ENCODE results near the gene FLNB. TPM values are rescaled to one million over a fixed set of nuclear protein-coding genes. Genes with fewer than 3 reads are reported as not detected.

Gene FLNB
- total and polyA plus RNA-seq, 2 of the 13 experiments (the other 11 are each of a cell fraction or from before 2014, with no cell fraction given) = 106 to 130 TPM

- Histone ChIP-seq H3K27ac (ENCODE audit: extremely low read length, insufficient read depth, low read length) (peak overlapping the region; percentile 74), H3K27me3 (ENCODE audit: control insufficient read depth in 1 of 2, insufficient read depth in 2 of 2, low read length in 2 of 2) (no peaks in the 10 kb centered on the region; a peak in 1 of 5 replicates), H3K4me2 (ENCODE audit: low read depth, low read length) (peak overlapping the region; percentile 90), H3K4me1 (ENCODE audit: insufficient read depth, low read length) (peaks cover 68% of the 10 kb centered on the region), H3K79me2 (ENCODE audit: insufficient read depth, low read length) (peaks cover 66% of the 10 kb centered on the region), H3K4me3 (replicated peaks in 1 of 3; ENCODE audit: insufficient read depth in 1 of 3, low read depth in 2 of 3, low read length in 3 of 3) (peak overlapping the region; percentile 93 to 100 (median 99)), H3K36me3 (replicated peaks in 1 of 2; ENCODE audit: control insufficient read depth in 1 of 2, insufficient read depth in 2 of 2, low read length in 2 of 2) (peaks cover 5 to 9% of the 10 kb centered on the region in 2 experiments; a peak in 3 of 5 replicates), H2AFZ (ENCODE audit: low read length) (no peak overlapping the region), H3K9me3 (ENCODE audit: low read length) (no peaks in the 10 kb centered on the region), H4K20me1 (ENCODE audit: insufficient read depth, low read length) (peaks cover 55% of the 10 kb centered on the region), H3K9ac (ENCODE audit: insufficient read depth, low read depth, low read length) (peak overlapping the region; percentile 92)
- ATAC-seq (no peak), DNase-seq (ENCODE audit: low spot score) (no peak), FAIRE-seq (no peak)
- POLR2A ChIA-PET = interaction anchor here (1.0 to 4.7 kb wide), 11 partner anchors 9 to 165 kb away, joined by 3 to 21 read pairs (median 4); no protein-coding TSS in a partner anchor
- 14% methylated on average over 5 of the region's 6 CpGs for WGBS (ENCODE audit: low lambda C conversion rate)
- CTCF ChIA-PET (ENCODE audit: low intra/inter-chr PET ratio, low total read pairs) = no interaction called here
- BruUV-seq (replicated peaks) = no TSS peak
- in situ Hi-C loops (cut with HindIII; ENCODE audit: extremely low pct_ligation_motif_present, low pct_unique_long_range_greater_than_20kb) = loop anchor here (5.0 kb wide), 2 partner anchors 48 to 102 kb away; no protein-coding TSS in a partner anchor
- intact Hi-C loops (cut with micrococcal nuclease; ENCODE audit: unreplicated experiment) = loop anchor here (2.0 to 5.0 kb wide), 3 partner anchors 48 to 162 kb away; no protein-coding TSS in a partner anchor
- no peak for TF ChIP-seq ZNF354B (CRISPR knock-in tag; IDR thresholded peaks at IDR 0.05)
- no peak for TF ChIP-seq ZNF557 (CRISPR knock-in tag; IDR thresholded peaks at IDR 0.05)
- TF ChIP-seq ONECUT2 (CRISPR knock-in tag; IDR thresholded peaks at IDR 0.05) = no peak
- peak; percentile 16 for TF ChIP-seq XRCC5 (optimal IDR thresholded peaks at IDR 0.05; ENCODE audit: low read length)
- TF ChIP-seq AGO1 (IDR thresholded peaks at IDR 0.05; ENCODE audit: low read depth, low read length, poor library complexity, severe bottlenecking) = peak; percentile 55
- TF ChIP-seq ARID4A (CRISPR knock-in tag; IDR thresholded peaks at IDR 0.05; ENCODE audit: borderline replicate concordance) = peak; percentile 49; the same call in 1 of the 2 replicates
- no peak for TF ChIP-seq NR2F2 (IDR thresholded peaks at IDR 0.05; ENCODE audit: borderline replicate concordance, low read depth)
- no peak for TF ChIP-seq SYNCRIP (IDR thresholded peaks at IDR 0.05; ENCODE audit: insufficient read depth, low read depth, low read length)
- peak; percentile 81 for TF ChIP-seq ZEB1 (IDR thresholded peaks at IDR 0.05; ENCODE audit: insufficient replicate concordance, low read depth)
- TF ChIP-seq ATM (IDR thresholded peaks at IDR 0.05; ENCODE audit: borderline replicate concordance) = no peak
- TF ChIP-seq NPAS2 (CRISPR knock-in tag; IDR thresholded peaks at IDR 0.05; ENCODE audit: borderline replicate concordance) = no peak
- TF ChIP-seq ZNF513 (CRISPR knock-in tag; conservative IDR thresholded peaks at IDR 0.05) = no peak
- TF ChIP-seq SKI (IDR thresholded peaks at IDR 0.05; ENCODE audit: partially characterized antibody) = no peak
- TF ChIP-seq ZSCAN25 (CRISPR knock-in tag; IDR thresholded peaks at IDR 0.05) = no peak
- TF ChIP-seq ZNF446 (CRISPR knock-in tag; IDR thresholded peaks at IDR 0.05) = no peak
- TF ChIP-seq, protein P1, sequence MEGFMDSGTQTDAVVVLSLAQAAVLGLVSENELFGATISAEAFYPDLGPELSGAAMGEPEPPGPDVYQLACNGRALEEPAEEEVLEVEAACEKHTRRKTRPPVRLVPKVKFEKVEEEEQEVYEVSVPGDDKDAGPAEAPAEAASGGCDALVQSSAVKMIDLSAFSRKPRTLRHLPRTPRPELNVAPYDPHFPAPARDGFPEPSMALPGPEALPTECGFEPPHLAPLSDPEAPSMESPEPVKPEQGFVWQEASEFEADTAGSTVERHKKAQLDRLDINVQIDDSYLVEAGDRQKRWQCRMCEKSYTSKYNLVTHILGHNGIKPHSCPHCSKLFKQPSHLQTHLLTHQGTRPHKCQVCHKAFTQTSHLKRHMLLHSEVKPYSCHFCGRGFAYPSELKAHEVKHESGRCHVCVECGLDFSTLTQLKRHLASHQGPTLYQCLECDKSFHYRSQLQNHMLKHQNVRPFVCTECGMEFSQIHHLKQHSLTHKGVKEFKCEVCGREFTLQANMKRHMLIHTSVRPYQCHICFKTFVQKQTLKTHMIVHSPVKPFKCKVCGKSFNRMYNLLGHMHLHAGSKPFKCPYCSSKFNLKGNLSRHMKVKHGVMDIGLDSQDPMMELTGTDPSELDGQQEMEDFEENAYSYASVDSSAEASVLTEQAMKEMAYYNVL (CRISPR knock-in tag; IDR thresholded peaks at IDR 0.05; ENCODE audit: borderline replicate concordance) = no peak
Measured at GRCh38 chr3:58009749-58010535, 1.7 kb downstream of the FLNB start.
